SK-N-MC (cell line): Measurements from ENCODE around the gene MCF2L.

Experiments used
- DNase-seq: peaks from one replicate; pipeline ENCODE4 v3.0.0-alpha.2; 2011; ENCODE audit warnings: low read depth, low spot score
- H3K27ac ChIP-seq: fragments of 200-600 bp; sonication (generic); 2 replicates; pipeline ENCODE4 v1.5.1; 2016; ENCODE audit warnings: mixed run types
- H3K36me3 ChIP-seq: fragments of 200-600 bp; sonication (generic); 2 replicates; pipeline ENCODE4 v1.6.1; 2017; ENCODE audit warnings: antibody characterized with exemption, low read length, mixed read lengths; ENCODE audit not compliant: insufficient read depth
- H3K4me3 ChIP-seq: fragments of 200-600 bp; sonication (generic); 2 replicates; pipeline ENCODE4 v1.5.1; 2016
- H3K9ac ChIP-seq: fragments of 200-600 bp; sonication (generic); 2 replicates; pipeline ENCODE4 v1.8.0; 2017; ENCODE audit warnings: mixed run types, mixed read lengths; ENCODE audit not compliant: insufficient read length
- H3K9me3 ChIP-seq: fragments of 200-600 bp; sonication (generic); 2 replicates; pipeline ENCODE4 v1.6.1; 2017; ENCODE audit warnings: low read depth, mild to moderate bottlenecking, antibody characterized with exemption, low read length, moderate library complexity, mixed read lengths
- EZH2 ChIP-seq: fragments of 200-600 bp; sonication (generic); IDR thresholded peaks from one replicate; pipeline ENCODE4 v1.6.1; 2017; ENCODE audit warnings: antibody characterized with exemption
- FOXP2 ChIP-seq: optimal IDR thresholded peaks from 2 replicates; pipeline ENCODE3; 2011; ENCODE audit warnings: mild to moderate bottlenecking, moderate library complexity; ENCODE audit not compliant: insufficient read depth; ENCODE audit errors: extremely low read length, control extremely low read depth
- POLR2AphosphoS5 ChIP-seq: IDR thresholded peaks from 2 replicates; pipeline ENCODE4 v1.6.1; 2012; ENCODE audit warnings: mild to moderate bottlenecking, low read depth, low read length, borderline replicate concordance

Gene MCF2L

GRCh38 chr13:112968910-112969691, at the start of gene MCF2L:
TSS of gene MCF2L (plus strand) at chr13:112969214. CDS start at chr13:112969380, 166 bp downstream.
- H3K9ac ChIP-seq = no peak within 1 kb of the TSS
- no peak for DNase-seq

GRCh38 chr13:112923962-112924361, 45.1 kb upstream of the MCF2L start:
- no peak for TF ChIP-seq EZH2
- no peak for TF ChIP-seq POLR2AphosphoS5
- no peak for TF ChIP-seq FOXP2
- H3K9me3 ChIP-seq = no peaks in the 10 kb centered on the region
- no peak for DNase-seq
- no peak overlapping the region for H3K9ac ChIP-seq
- H3K27ac ChIP-seq = no peak overlapping the region
- H3K4me3 ChIP-seq = no peak overlapping the region
- H3K36me3 ChIP-seq = no peaks in the 10 kb centered on the region

More at GRCh38 chr13:112968910-112969691, at the start of gene MCF2L:
- Histone ChIP-seq H3K27ac (no peak within 1 kb of the TSS), H3K4me3 (peak within 1 kb of the TSS; percentile 59), H3K9me3 (no peaks in the 10 kb centered on the region), H3K36me3 (no peaks in the 10 kb centered on the region)
- TF ChIP-seq EZH2 (no peak), POLR2AphosphoS5 (no peak), FOXP2 (no peak)

GRCh38 chr13:112924365-112924764, 44.6 kb upstream of the MCF2L start:
- Histone ChIP-seq H3K9me3 (no peaks in the 10 kb centered on the region), H3K27ac (no peak overlapping the region), H3K36me3 (no peaks in the 10 kb centered on the region), H3K9ac (no peak overlapping the region), H3K4me3 (no peak overlapping the region)
- DNase-seq = no peak
- TF ChIP-seq EZH2 = no peak
- no peak for TF ChIP-seq FOXP2
- TF ChIP-seq POLR2AphosphoS5 = no peak

GRCh38 chr13:112926003-112926402, 43.0 kb upstream of the MCF2L start:
- no peak for DNase-seq
- Histone ChIP-seq H3K9ac (no peak overlapping the region), H3K4me3 (no peak overlapping the region), H3K27ac (no peak overlapping the region), H3K9me3 (no peaks in the 10 kb centered on the region), H3K36me3 (no peaks in the 10 kb centered on the region)
- TF ChIP-seq FOXP2 = no peak

GRCh38 chr13:112926993-112927392, 42.0 kb upstream of the MCF2L start:
- DNase-seq = no peak
- Histone ChIP-seq H3K9ac (no peak overlapping the region), H3K36me3 (no peaks in the 10 kb centered on the region), H3K4me3 (no peak overlapping the region), H3K9me3 (no peaks in the 10 kb centered on the region), H3K27ac (no peak overlapping the region)
- TF ChIP-seq POLR2AphosphoS5 = no peak
- no peak for TF ChIP-seq FOXP2
- TF ChIP-seq EZH2 = no peak

- Histone ChIP-seq H3K9me3 (no peaks in the 10 kb centered on the region), H3K36me3 (no peaks in the 10 kb centered on the region), H3K4me3 (no peak overlapping the region), H3K9ac (no peak overlapping the region), H3K27ac (no peak overlapping the region)
- TF ChIP-seq POLR2AphosphoS5 (no peak), FOXP2 (no peak), EZH2 (no peak)
- DNase-seq = no peak
These were observed 40.7 kb upstream of the MCF2L start for GRCh38 chr13:112928020-112928971.

- no peak for DNase-seq
- Histone ChIP-seq H3K27ac (no peak overlapping the region), H3K9me3 (no peaks in the 10 kb centered on the region), H3K9ac (no peak overlapping the region), H3K36me3 (no peaks in the 10 kb centered on the region), H3K4me3 (peak overlapping the region; percentile 12; the same call in 1 of the 2 replicates)
- TF ChIP-seq FOXP2 (no peak), EZH2 (no peak), POLR2AphosphoS5 (no peak)
These were observed 39.8 kb upstream of the MCF2L start for GRCh38 chr13:112928972-112929782.

GRCh38 chr13:112929783-112930055, 39.3 kb upstream of the MCF2L start:
- no peak overlapping the region for H3K9ac ChIP-seq
- no peak overlapping the region for H3K27ac ChIP-seq
- TF ChIP-seq POLR2AphosphoS5 (no peak), EZH2 (no peak), FOXP2 (no peak)
- no peak overlapping the region for H3K4me3 ChIP-seq
- no peaks in the 10 kb centered on the region for H3K36me3 ChIP-seq
- no peaks in the 10 kb centered on the region for H3K9me3 ChIP-seq
- no peak for DNase-seq
